ENCODE measurements around the gene FAXC. TPM values are rescaled to one million over a fixed set of nuclear protein-coding genes. Genes with fewer than 3 reads are reported as not detected.
"Not testable (repeated sequence)": the region's sequence is repeated elsewhere in the genome, so short reads cannot be mapped to it uniquely, and the experiment has no call there.

The FAXC gene
- polyA plus RNA-seq, 1 of the 3 experiments (the other 2 are of a cell fraction): 9.0 TPM

- TF ChIP-seq, protein P1, sequence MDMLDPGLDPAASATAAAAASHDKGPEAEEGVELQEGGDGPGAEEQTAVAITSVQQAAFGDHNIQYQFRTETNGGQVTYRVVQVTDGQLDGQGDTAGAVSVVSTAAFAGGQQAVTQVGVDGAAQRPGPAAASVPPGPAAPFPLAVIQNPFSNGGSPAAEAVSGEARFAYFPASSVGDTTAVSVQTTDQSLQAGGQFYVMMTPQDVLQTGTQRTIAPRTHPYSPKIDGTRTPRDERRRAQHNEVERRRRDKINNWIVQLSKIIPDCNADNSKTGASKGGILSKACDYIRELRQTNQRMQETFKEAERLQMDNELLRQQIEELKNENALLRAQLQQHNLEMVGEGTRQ (IDR thresholded peaks at IDR 0.05; ENCODE audit: borderline replicate concordance, low read depth, low read length): no peak
- TF ChIP-seq YY1 (IDR thresholded peaks at IDR 0.05; ENCODE audit: low read depth): no peak
- TF ChIP-seq, protein P2, sequence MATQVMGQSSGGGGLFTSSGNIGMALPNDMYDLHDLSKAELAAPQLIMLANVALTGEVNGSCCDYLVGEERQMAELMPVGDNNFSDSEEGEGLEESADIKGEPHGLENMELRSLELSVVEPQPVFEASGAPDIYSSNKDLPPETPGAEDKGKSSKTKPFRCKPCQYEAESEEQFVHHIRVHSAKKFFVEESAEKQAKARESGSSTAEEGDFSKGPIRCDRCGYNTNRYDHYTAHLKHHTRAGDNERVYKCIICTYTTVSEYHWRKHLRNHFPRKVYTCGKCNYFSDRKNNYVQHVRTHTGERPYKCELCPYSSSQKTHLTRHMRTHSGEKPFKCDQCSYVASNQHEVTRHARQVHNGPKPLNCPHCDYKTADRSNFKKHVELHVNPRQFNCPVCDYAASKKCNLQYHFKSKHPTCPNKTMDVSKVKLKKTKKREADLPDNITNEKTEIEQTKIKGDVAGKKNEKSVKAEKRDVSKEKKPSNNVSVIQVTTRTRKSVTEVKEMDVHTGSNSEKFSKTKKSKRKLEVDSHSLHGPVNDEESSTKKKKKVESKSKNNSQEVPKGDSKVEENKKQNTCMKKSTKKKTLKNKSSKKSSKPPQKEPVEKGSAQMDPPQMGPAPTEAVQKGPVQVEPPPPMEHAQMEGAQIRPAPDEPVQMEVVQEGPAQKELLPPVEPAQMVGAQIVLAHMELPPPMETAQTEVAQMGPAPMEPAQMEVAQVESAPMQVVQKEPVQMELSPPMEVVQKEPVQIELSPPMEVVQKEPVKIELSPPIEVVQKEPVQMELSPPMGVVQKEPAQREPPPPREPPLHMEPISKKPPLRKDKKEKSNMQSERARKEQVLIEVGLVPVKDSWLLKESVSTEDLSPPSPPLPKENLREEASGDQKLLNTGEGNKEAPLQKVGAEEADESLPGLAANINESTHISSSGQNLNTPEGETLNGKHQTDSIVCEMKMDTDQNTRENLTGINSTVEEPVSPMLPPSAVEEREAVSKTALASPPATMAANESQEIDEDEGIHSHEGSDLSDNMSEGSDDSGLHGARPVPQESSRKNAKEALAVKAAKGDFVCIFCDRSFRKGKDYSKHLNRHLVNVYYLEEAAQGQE (IDR thresholded peaks at IDR 0.05; ENCODE audit: low read depth, low read length): no peak
Observed at GRCh38 chr6:99270030-99270429, 79.4 kb downstream of the FAXC start (continued).

- WGBS (ENCODE audit: low lambda C conversion rate): 26% methylated on average over 3 of the region's 3 CpGs
- no peak for DNase-seq
- no peaks in the 10 kb centered on the region for H3K9me3 ChIP-seq
- ChIA-PET POLR2A (no interaction called here), CTCF (no interaction called here)
- no peaks in the 10 kb centered on the region for H3K79me2 ChIP-seq (ENCODE audit: insufficient read depth)
- H3K4me2 ChIP-seq: no peak overlapping the region
- no peak overlapping the region for H3K9ac ChIP-seq
- H3F3A ChIP-seq (replicated peaks; ENCODE audit: insufficient read depth): no peaks in the 10 kb centered on the region
- no peaks in the 10 kb centered on the region for H3K9me2 ChIP-seq
- H3K27me3 ChIP-seq (ENCODE audit: insufficient read depth): no peaks in the 10 kb centered on the region
- no peaks in the 10 kb centered on the region for H4K20me1 ChIP-seq (ENCODE audit: insufficient read depth)
- no peaks in the 10 kb centered on the region for H3K36me3 ChIP-seq (replicated peaks in 1 of 2; ENCODE audit: control insufficient read depth in 1 of 2, insufficient read depth in 2 of 2, low read length in 1 of 2)
- TF ChIP-seq, protein P3, sequence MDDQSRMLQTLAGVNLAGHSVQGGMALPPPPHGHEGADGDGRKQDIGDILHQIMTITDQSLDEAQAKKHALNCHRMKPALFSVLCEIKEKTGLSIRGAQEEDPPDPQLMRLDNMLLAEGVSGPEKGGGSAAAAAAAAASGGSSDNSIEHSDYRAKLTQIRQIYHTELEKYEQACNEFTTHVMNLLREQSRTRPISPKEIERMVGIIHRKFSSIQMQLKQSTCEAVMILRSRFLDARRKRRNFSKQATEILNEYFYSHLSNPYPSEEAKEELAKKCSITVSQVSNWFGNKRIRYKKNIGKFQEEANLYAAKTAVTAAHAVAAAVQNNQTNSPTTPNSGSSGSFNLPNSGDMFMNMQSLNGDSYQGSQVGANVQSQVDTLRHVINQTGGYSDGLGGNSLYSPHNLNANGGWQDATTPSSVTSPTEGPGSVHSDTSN (IDR thresholded peaks at IDR 0.05): no peak
- TF ChIP-seq MEF2A (IDR thresholded peaks at IDR 0.05; ENCODE audit: borderline replicate concordance, low read depth) (no peak), ELF1 (IDR thresholded peaks at IDR 0.05) (no peak), TEAD4 (IDR thresholded peaks at IDR 0.05; ENCODE audit: borderline replicate concordance, insufficient read depth) (no peak), YY1 (IDR thresholded peaks at IDR 0.05; ENCODE audit: low read depth) (no peak), TAF1 (IDR thresholded peaks at IDR 0.05; ENCODE audit: borderline replicate concordance, low read depth, low read length) (no peak), CTCF (IDR thresholded peaks at IDR 0.05) (no peak), GABPA (IDR thresholded peaks at IDR 0.05; ENCODE audit: low read depth) (no peak)
- TF ChIP-seq, protein P4, sequence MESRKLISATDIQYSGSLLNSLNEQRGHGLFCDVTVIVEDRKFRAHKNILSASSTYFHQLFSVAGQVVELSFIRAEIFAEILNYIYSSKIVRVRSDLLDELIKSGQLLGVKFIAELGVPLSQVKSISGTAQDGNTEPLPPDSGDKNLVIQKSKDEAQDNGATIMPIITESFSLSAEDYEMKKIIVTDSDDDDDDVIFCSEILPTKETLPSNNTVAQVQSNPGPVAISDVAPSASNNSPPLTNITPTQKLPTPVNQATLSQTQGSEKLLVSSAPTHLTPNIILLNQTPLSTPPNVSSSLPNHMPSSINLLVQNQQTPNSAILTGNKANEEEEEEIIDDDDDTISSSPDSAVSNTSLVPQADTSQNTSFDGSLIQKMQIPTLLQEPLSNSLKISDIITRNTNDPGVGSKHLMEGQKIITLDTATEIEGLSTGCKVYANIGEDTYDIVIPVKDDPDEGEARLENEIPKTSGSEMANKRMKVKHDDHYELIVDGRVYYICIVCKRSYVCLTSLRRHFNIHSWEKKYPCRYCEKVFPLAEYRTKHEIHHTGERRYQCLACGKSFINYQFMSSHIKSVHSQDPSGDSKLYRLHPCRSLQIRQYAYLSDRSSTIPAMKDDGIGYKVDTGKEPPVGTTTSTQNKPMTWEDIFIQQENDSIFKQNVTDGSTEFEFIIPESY (IDR thresholded peaks at IDR 0.05; ENCODE audit: borderline replicate concordance, low read depth): no peak
- TF ChIP-seq, protein P5, sequence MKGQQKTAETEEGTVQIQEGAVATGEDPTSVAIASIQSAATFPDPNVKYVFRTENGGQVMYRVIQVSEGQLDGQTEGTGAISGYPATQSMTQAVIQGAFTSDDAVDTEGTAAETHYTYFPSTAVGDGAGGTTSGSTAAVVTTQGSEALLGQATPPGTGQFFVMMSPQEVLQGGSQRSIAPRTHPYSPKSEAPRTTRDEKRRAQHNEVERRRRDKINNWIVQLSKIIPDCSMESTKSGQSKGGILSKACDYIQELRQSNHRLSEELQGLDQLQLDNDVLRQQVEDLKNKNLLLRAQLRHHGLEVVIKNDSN (IDR thresholded peaks at IDR 0.05; ENCODE audit: borderline replicate concordance, low read depth): no peak
- TF ChIP-seq, protein P6, sequence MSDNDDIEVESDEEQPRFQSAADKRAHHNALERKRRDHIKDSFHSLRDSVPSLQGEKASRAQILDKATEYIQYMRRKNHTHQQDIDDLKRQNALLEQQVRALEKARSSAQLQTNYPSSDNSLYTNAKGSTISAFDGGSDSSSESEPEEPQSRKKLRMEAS (IDR thresholded peaks at IDR 0.05; ENCODE audit: low read depth): no peak
- TF ChIP-seq, protein P7, sequence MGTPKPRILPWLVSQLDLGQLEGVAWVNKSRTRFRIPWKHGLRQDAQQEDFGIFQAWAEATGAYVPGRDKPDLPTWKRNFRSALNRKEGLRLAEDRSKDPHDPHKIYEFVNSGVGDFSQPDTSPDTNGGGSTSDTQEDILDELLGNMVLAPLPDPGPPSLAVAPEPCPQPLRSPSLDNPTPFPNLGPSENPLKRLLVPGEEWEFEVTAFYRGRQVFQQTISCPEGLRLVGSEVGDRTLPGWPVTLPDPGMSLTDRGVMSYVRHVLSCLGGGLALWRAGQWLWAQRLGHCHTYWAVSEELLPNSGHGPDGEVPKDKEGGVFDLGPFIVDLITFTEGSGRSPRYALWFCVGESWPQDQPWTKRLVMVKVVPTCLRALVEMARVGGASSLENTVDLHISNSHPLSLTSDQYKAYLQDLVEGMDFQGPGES (IDR thresholded peaks at IDR 0.05; ENCODE audit: low read depth, low read length): no peak
- no peak overlapping the region for H2AFZ ChIP-seq (ENCODE audit: low read depth)
- no peak overlapping the region for H3K4me3 ChIP-seq (ENCODE audit: low read depth in 2 of 2, low read length in 1 of 2)
- H3K27ac ChIP-seq (ENCODE audit: low read depth in 2 of 2, low read length in 1 of 2): no peak overlapping the region
- no peaks in the 10 kb centered on the region for H3K4me1 ChIP-seq (ENCODE audit: control insufficient read depth in 1 of 2, insufficient read depth in 2 of 2, low read depth in 1 of 2, low read length in 1 of 2)
Observed at GRCh38 chr6:99269207-99269606, 80.3 kb downstream of the FAXC start.

GRCh38 chr6:99266996-99267395, 82.5 kb downstream of the FAXC start:
- H4K20me1 ChIP-seq (ENCODE audit: insufficient read depth); H3K36me3 ChIP-seq (replicated peaks in 1 of 2; ENCODE audit: control insufficient read depth in 1 of 2, insufficient read depth in 2 of 2, low read length in 1 of 2); H3K9me3 ChIP-seq; POLR2A ChIA-PET; H3F3A ChIP-seq (replicated peaks; ENCODE audit: insufficient read depth); H3K9ac ChIP-seq; H3K4me3 ChIP-seq (ENCODE audit: low read depth in 2 of 2, low read length in 1 of 2); H3K9me2 ChIP-seq; H3K4me1 ChIP-seq (ENCODE audit: control insufficient read depth in 1 of 2, insufficient read depth in 2 of 2, low read depth in 1 of 2, low read length in 1 of 2); DNase-seq; H3K79me2 ChIP-seq (ENCODE audit: insufficient read depth); H3K27ac ChIP-seq (ENCODE audit: low read depth in 2 of 2, low read length in 1 of 2); H2AFZ ChIP-seq (ENCODE audit: low read depth); H3K4me2 ChIP-seq; H3K27me3 ChIP-seq (ENCODE audit: insufficient read depth); CTCF ChIA-PET: not testable (repeated sequence)
- 53% methylated on average over 5 of the region's 5 CpGs for WGBS (ENCODE audit: low lambda C conversion rate)

Measured in SK-N-SH (cell line).